Tibial nerve (tissue), 4 donors: ENCODE data around the gene SCN5A. TPM values are rescaled to one million over a fixed set of nuclear protein-coding genes. Genes with fewer than 3 reads are reported as not detected.

Experiments
- DNase-seq, 2 donors: peaks; one replicate each; pipeline ENCODE4 v3.0.0-alpha.2; 2019; ENCODE audit warnings: low spot score in 2 of 2
- H3K27ac ChIP-seq, 4 donors: fragments of 200-600 bp; sonication (generic) in 3 of 4; one replicate each; pipeline ENCODE4 v1.5.1; 2017 to 2019; ENCODE audit warnings: mild to moderate bottlenecking in 1 of 4
- H3K27me3 ChIP-seq, 2 donors: fragments of 200-600 bp; sonication (generic) in 1 of 2; one replicate each; pipeline versions ENCODE4 v1.5.1 to v1.6.0; 2017 to 2019
- H3K36me3 ChIP-seq, 3 donors: fragments of 200-600 bp; sonication (generic); one replicate each; pipeline ENCODE4 v1.5.1; 2018 to 2019
- H3K4me1 ChIP-seq, 4 donors: fragments of 200-600 bp; sonication (generic) in 3 of 4; one replicate each; pipeline ENCODE4 v1.5.1; 2017 to 2019
- H3K4me3 ChIP-seq, 4 donors: fragments of 200-600 bp; sonication (generic) in 3 of 4; one replicate each; pipeline ENCODE4 v1.5.1; 2017 to 2019; ENCODE audit warnings: mild to moderate bottlenecking in 1 of 4, moderate library complexity in 1 of 4
- H3K9me3 ChIP-seq, 4 donors: fragments of 200-600 bp; sonication (generic) in 3 of 4; one replicate each; pipeline ENCODE4 v1.5.1; 2017 to 2019
- CTCF ChIP-seq, 5 experiments: fragments of 200-600 bp in 3 of 5; fragments of 450-650 bp in 2 of 5; sonication (generic) in 3 of 5; IDR thresholded peaks; one replicate each; pipeline ENCODE4 v1.5.1; 2016 to 2019; ENCODE audit warnings: antibody characterized with exemption in 5 of 5, mild to moderate bottlenecking in 3 of 5, moderate library complexity in 2 of 5
- EP300 ChIP-seq, 2 donors: sonication (generic); formaldehyde crosslinking; IDR thresholded peaks; one replicate each; pipeline ENCODE4 v1.6.1; 2017; ENCODE audit warnings: antibody characterized with exemption in 2 of 2, mild to moderate bottlenecking in 1 of 2
- POLR2A ChIP-seq, 2 donors: fragments of 450-650 bp; IDR thresholded peaks; one replicate each; pipeline ENCODE4 v1.6.1; 2017; ENCODE audit warnings: antibody characterized with exemption in 2 of 2, mild to moderate bottlenecking in 2 of 2, moderate library complexity in 2 of 2
- WGBS, 2 donors: methylation state at CpG; one replicate each; pipeline ENCODE4 v1.1.5; 2018; 5-methylcytosine and 5-hydroxymethylcytosine counted together
- total RNA-seq, 4 donors: library from RNA; depleted of rRNA; stranded (reverse); fragments of >200 nt; gene quantifications; one replicate each; pipeline ENCODE4 v1.1.0, GENCODE V29; 2016

Gene SCN5A
- total RNA-seq, 4 donors from 2014 or later: 0.44 to 2.7 (median 1.8) TPM

- no peak for DNase-seq
- WGBS, 2 donors: 84% methylated on average over 3 of the region's 3 CpGs
- H3K4me1 ChIP-seq: no peaks in the 10 kb centered on the region
- H3K9me3 ChIP-seq: no peaks in the 10 kb centered on the region
- TF ChIP-seq CTCF (IDR thresholded peaks at IDR 0.05) (no peak), EP300 (IDR thresholded peaks at IDR 0.05) (no peak), POLR2A (IDR thresholded peaks at IDR 0.05) (no peak)
- H3K36me3 ChIP-seq: no peaks in the 10 kb centered on the region
- H3K27me3 ChIP-seq: no peaks in the 10 kb centered on the region
- no peak overlapping the region for H3K27ac ChIP-seq
- H3K4me3 ChIP-seq: no peak overlapping the region
These were observed 40.3 kb upstream of the SCN5A start for GRCh38 chr3:38689774-38690173.

- Histone ChIP-seq H3K36me3 (no peaks in the 10 kb centered on the region), H3K27ac (no peak overlapping the region), H3K27me3 (no peaks in the 10 kb centered on the region), H3K9me3 (no peaks in the 10 kb centered on the region), H3K4me1 (no peaks in the 10 kb centered on the region), H3K4me3 (no peak overlapping the region)
- DNase-seq: no peak
- 90 to 93% methylated on average over 4 of the region's 4 CpGs for WGBS, 2 donors
- no peak for TF ChIP-seq EP300 (IDR thresholded peaks at IDR 0.05)
- TF ChIP-seq POLR2A (IDR thresholded peaks at IDR 0.05): no peak
- TF ChIP-seq CTCF (IDR thresholded peaks at IDR 0.05): no peak
These were observed 39.9 kb upstream of the SCN5A start for GRCh38 chr3:38689346-38689745.

GRCh38 chr3:38687321-38687720 is 37.8 kb upstream of the SCN5A start:
- no peak for DNase-seq
- WGBS, 2 donors: 63 to 68% methylated on average over 2 of the region's 2 CpGs
- no peaks in the 10 kb centered on the region for H3K27me3 ChIP-seq
- TF ChIP-seq POLR2A (IDR thresholded peaks at IDR 0.05): no peak
- no peak for TF ChIP-seq EP300 (IDR thresholded peaks at IDR 0.05)
- no peak for TF ChIP-seq CTCF (IDR thresholded peaks at IDR 0.05)
- no peak overlapping the region for H3K27ac ChIP-seq
- no peak overlapping the region for H3K4me3 ChIP-seq
- no peaks in the 10 kb centered on the region for H3K4me1 ChIP-seq
- no peaks in the 10 kb centered on the region for H3K9me3 ChIP-seq
- no peaks in the 10 kb centered on the region for H3K36me3 ChIP-seq

- TF ChIP-seq EP300 (IDR thresholded peaks at IDR 0.05): no peak
- H3K4me1 ChIP-seq: no peaks in the 10 kb centered on the region
- no peaks in the 10 kb centered on the region for H3K27me3 ChIP-seq
- no peak overlapping the region for H3K4me3 ChIP-seq
- DNase-seq: no peak
- no peak overlapping the region for H3K27ac ChIP-seq
- WGBS, 2 donors: 42 to 56% methylated on average over 5 of the region's 5 CpGs
- H3K9me3 ChIP-seq: no peaks in the 10 kb centered on the region
- H3K36me3 ChIP-seq: no peaks in the 10 kb centered on the region
These were observed 35.1 kb upstream of the SCN5A start for GRCh38 chr3:38684546-38684945.

GRCh38 chr3:38669668-38670067 is 20.2 kb upstream of the SCN5A start:
- WGBS, 2 donors: 35 to 40% methylated on average over 4 of the region's 4 CpGs

More at GRCh38 chr3:38669668-38670067, 20.2 kb upstream of the SCN5A start:
- TF ChIP-seq EP300 (IDR thresholded peaks at IDR 0.05) (no peak), CTCF (IDR thresholded peaks at IDR 0.05) (no peak), POLR2A (IDR thresholded peaks at IDR 0.05) (no peak)
- DNase-seq: no peak
- Histone ChIP-seq H3K27ac (no peak overlapping the region), H3K27me3 (no peaks in the 10 kb centered on the region), H3K4me1 (no peaks in the 10 kb centered on the region), H3K36me3 (no peaks in the 10 kb centered on the region), H3K4me3 (no peak overlapping the region), H3K9me3 (no peaks in the 10 kb centered on the region)
